Peyer's patch (tissue), 4 donors: ENCODE measurements around the gene PCK1. TPM values are rescaled to one million over a fixed set of nuclear protein-coding genes. Genes with fewer than 3 reads are reported as not detected.

Experiments
- DNase-seq, 3 donors: peaks; one replicate each; pipeline ENCODE4 v3.0.0-alpha.2; 2017 to 2019
- H3K27ac ChIP-seq, 4 donors: fragments of 200-600 bp; sonication (generic); one replicate each; pipeline ENCODE4 v1.5.1; 2016 to 2019
- H3K27me3 ChIP-seq, 2 donors: fragments of 200-600 bp; sonication (generic); one replicate each; pipeline ENCODE4 v1.5.1; 2019
- H3K36me3 ChIP-seq, 3 donors: fragments of 200-600 bp; sonication (generic); one replicate each; pipeline ENCODE4 v1.5.1; 2016 to 2019
- H3K4me1 ChIP-seq, 4 donors: fragments of 200-600 bp; sonication (generic); one replicate each; pipeline ENCODE4 v1.5.1; 2016 to 2019
- H3K4me3 ChIP-seq, 4 donors: fragments of 200-600 bp; sonication (generic); 1 replicate in 3 of 4; 2 replicates in 1 of 4; pipeline ENCODE4 v1.5.1; 2016 to 2019; ENCODE audit warnings: mild to moderate bottlenecking in 1 of 4
- H3K9me3 ChIP-seq, 4 donors: fragments of 200-600 bp; sonication (generic); one replicate each; pipeline ENCODE4 v1.5.1; 2016 to 2019; ENCODE audit warnings: mild to moderate bottlenecking in 1 of 4
- POLR2A ChIP-seq, 2 donors: fragments of 450-650 bp; IDR thresholded peaks; one replicate each; pipeline ENCODE4 v1.5.1; 2017; ENCODE audit warnings: antibody characterized with exemption in 2 of 2, mild to moderate bottlenecking in 2 of 2, moderate library complexity in 2 of 2
- total RNA-seq, 4 donors: library from RNA; depleted of rRNA; stranded (reverse); fragments of >200 nt; gene quantifications; one replicate each; pipeline ENCODE4 v1.1.0, GENCODE V29; 2016
- TF ChIP-seq, protein P1 (sequence below), 6 experiments: fragments of 450-650 bp in 4 of 6; fragments of 200-600 bp in 2 of 6; sonication (generic) in 1 of 6; IDR thresholded peaks; one replicate each; pipeline ENCODE4 v1.5.1; 2017 to 2019; ENCODE audit warnings: antibody characterized with exemption in 6 of 6, mild to moderate bottlenecking in 3 of 6, moderate library complexity in 1 of 6

Gene PCK1
- total RNA-seq, 4 donors from 2014 or later = 98.2 to 2,194 (median 572) TPM

DNA sequence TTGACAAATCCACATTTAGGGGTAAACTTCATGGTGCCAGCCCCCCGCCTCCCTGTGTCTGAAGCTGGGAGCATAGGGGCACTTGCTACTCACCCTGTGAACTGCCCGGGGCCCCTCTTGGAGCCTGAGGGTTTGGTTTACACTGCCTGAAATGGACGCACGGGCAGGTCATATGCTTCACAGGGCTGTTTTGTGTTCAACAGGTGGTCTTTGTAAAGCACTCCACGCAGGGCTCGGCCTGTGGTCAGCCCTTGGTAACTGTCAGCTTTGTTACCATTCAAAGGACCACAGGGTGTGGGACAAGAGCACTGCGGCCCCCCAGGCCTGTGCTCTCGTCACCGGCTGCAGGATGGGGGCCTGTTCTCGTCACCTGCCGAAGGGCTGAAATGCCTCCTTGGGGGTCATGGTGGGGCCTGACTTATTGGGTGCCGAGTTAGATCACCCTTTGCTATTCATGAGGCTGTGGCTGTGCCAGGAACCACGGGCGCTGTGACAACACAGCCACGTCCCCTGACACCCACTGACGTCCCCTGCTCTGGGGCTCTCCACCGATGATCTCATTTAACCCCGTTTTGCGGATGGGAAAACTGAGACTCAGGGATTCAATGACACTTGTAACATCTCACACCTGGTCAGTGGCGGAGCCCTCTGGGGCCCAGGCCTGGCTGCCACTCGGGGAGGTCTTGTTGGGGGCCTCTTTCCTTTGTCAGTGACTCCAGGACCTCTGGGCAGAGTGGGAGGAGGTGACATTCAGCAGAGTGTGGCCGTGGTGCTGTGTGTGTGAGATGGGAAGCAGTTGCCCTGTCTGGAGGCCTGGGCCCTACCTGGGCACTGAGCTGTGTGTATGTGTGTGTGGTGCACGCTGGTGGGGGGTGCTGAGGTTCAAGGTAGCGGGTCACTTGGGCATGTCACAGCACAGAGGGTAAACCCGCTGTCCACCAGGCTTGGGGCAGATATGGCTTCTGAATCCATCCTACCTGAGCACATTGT, 34.4 kb downstream of the PCK1 start:
- peaks cover 0 to 34% (median 4%) of the 10 kb centered on the region in 4 donors for H3K4me1 ChIP-seq
- no peaks in the 10 kb centered on the region for H3K36me3 ChIP-seq
- no peak overlapping the region for H3K27ac ChIP-seq
- no peaks in the 10 kb centered on the region for H3K27me3 ChIP-seq
- no peak overlapping the region for H3K4me3 ChIP-seq
- no peak for TF ChIP-seq POLR2A (IDR thresholded peaks at IDR 0.05)
- TF ChIP-seq, protein P1, sequence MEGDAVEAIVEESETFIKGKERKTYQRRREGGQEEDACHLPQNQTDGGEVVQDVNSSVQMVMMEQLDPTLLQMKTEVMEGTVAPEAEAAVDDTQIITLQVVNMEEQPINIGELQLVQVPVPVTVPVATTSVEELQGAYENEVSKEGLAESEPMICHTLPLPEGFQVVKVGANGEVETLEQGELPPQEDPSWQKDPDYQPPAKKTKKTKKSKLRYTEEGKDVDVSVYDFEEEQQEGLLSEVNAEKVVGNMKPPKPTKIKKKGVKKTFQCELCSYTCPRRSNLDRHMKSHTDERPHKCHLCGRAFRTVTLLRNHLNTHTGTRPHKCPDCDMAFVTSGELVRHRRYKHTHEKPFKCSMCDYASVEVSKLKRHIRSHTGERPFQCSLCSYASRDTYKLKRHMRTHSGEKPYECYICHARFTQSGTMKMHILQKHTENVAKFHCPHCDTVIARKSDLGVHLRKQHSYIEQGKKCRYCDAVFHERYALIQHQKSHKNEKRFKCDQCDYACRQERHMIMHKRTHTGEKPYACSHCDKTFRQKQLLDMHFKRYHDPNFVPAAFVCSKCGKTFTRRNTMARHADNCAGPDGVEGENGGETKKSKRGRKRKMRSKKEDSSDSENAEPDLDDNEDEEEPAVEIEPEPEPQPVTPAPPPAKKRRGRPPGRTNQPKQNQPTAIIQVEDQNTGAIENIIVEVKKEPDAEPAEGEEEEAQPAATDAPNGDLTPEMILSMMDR (IDR thresholded peaks at IDR 0.05) = no peak
- H3K9me3 ChIP-seq = no peaks in the 10 kb centered on the region
- no peak for DNase-seq

DNA sequence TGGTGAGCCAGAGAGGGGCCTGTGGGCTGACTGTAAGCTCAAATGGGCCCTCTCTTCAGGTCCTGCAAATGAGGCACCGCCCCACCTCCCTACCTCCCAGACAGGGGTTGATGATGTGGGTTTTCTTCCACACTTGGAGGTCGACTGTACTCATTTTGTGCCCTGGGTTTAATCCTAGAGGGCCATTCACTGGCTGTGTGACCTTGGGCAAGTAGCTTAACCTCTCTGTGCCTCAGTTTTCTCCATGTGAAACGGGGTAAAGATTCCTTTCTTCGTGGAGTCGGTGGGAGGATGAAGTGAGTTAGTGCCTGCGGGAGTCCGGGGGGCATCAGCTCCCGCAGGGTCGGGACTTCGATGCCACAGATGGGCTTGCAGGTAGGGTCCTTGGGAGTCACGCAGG, 35.4 kb downstream of the PCK1 start:
- Histone ChIP-seq H3K4me3 (no peak overlapping the region), H3K27me3 (no peaks in the 10 kb centered on the region), H3K36me3 (no peaks in the 10 kb centered on the region), H3K4me1 (peaks cover 0 to 26% (median 4%) of the 10 kb centered on the region in 4 donors), H3K9me3 (no peaks in the 10 kb centered on the region), H3K27ac (no peak overlapping the region)
- no peak for DNase-seq
- no peak for TF ChIP-seq POLR2A (IDR thresholded peaks at IDR 0.05)
- TF ChIP-seq, protein P1 (IDR thresholded peaks at IDR 0.05) = no peak

DNA sequence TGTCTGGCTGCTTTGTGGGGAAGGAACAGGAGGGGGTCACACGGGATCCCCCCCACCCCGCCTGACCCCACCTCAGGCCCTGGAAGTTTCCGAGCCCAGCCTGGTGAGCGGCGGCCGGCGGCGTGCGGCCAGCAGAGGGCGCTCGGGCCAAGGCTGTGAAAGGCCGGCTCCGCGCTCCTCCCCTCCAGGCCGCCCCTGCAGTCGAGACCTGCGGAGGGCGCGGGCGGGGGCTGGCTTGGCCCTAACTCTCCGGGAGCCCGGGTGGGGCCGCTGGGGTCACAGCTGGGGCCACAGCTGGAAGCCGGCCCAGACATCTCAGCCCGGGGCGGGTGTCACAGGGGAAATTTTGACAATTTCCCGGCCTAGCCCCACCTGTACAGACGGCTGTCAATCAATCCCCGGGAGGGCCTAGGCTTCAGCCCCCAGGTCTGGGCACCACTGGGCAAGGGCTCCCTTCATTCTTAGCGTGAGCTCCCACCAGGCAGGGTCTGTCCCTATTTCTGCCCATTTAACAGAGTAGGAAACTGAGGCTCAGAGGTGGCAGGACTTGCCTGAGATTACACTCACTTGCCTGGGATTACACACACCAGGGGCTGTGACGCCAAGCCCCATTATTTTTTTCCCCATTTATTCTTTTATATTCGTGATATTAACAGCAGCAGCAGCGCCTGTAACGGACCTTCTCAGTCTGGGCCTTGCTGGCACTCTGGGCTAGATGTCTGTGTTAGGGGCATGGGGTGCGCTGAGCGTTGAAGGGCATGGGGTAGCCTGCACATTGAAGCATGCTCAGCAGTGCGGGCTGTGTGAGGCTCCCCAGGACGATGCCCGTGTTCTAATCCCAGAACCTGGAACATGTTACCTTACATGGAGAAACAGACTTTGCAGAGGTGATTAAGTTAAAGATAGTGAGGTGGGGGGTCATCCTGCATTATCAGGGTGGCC, 36.4 kb downstream of the PCK1 start:
- TF ChIP-seq POLR2A (IDR thresholded peaks at IDR 0.05) = no peak
- TF ChIP-seq, protein P1 (IDR thresholded peaks at IDR 0.05) = peak; percentile 79 to 97 (median 93)
- peak; percentile 75 to 89 (median 85) for DNase-seq
- Histone ChIP-seq H3K9me3 (no peaks in the 10 kb centered on the region), H3K27me3 (no peaks in the 10 kb centered on the region), H3K36me3 (no peaks in the 10 kb centered on the region), H3K27ac (no peak overlapping the region), H3K4me3 (peak overlapping the region in 3 of 4 donors; percentile 22 to 46 (median 31)), H3K4me1 (peaks cover 0 to 26% (median 4%) of the 10 kb centered on the region in 4 donors)

DNA sequence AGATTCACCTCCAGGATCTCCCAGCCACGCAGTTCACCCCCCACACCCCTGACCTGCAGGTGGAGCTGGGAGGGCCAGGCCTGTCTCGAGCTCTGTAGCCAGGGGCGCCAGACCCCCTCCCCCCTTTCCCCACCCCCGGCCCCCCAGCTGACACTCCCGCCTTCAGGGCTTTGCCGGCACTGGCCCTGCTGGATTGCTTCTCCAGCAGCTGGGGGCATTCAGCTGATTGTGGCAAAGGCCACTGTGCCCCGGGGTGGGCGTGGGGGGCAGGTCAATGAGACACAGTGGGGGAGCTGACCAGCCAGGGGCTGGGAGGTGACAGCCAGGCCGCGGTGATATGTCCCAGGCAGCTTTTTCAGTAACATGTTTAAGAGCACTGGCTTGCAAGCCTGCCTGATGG, 37.1 kb downstream of the PCK1 start:
- Histone ChIP-seq H3K27ac (no peak overlapping the region), H3K9me3 (no peaks in the 10 kb centered on the region), H3K4me1 (peaks cover 0 to 24% (median 4%) of the 10 kb centered on the region in 4 donors), H3K36me3 (no peaks in the 10 kb centered on the region), H3K4me3 (no peak overlapping the region), H3K27me3 (no peaks in the 10 kb centered on the region)
- TF ChIP-seq, protein P1 (IDR thresholded peaks at IDR 0.05) = no peak
- no peak for TF ChIP-seq POLR2A (IDR thresholded peaks at IDR 0.05)
- DNase-seq = no peak

DNA sequence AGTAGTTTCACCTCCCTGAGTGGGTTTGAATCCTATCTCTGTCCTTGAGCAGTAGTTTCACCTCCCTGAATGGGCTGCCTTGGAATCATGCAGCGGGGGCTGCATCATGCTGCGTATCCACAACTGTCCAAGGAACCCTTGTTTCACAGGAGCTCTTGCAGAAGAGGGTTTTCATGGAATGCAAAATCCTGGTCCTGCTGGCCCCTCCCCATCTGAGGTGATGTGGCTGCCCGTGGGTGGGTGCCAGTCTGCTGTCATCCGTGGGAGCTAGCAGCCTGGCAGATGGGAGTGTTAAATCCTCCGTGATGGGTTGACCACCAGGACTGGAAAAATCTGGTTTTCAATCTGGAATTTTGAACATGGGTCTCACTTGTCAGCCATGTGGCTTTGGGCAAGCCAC, 37.6 kb downstream of the PCK1 start:
- TF ChIP-seq, protein P1 (IDR thresholded peaks at IDR 0.05) = no peak
- no peak for TF ChIP-seq POLR2A (IDR thresholded peaks at IDR 0.05)
- Histone ChIP-seq H3K36me3 (no peaks in the 10 kb centered on the region), H3K4me3 (no peak overlapping the region), H3K27me3 (no peaks in the 10 kb centered on the region), H3K9me3 (no peaks in the 10 kb centered on the region), H3K4me1 (peaks cover 0 to 20% (median 4%) of the 10 kb centered on the region in 4 donors), H3K27ac (no peak overlapping the region)
- DNase-seq = no peak
